SJSA1 (cell line): ENCODE results near the gene NCKIPSD. TPM values are rescaled to one million over a fixed set of nuclear protein-coding genes. Genes with fewer than 3 reads are reported as not detected.
A peak's percentile ranks its signal among the peaks of the same experiment; 100 is the strongest.

Source experiments
- DNase-seq, 2 experiments: peaks; one replicate each; pipeline ENCODE4 v3.0.0-alpha.2; 2015 to 2020; ENCODE audit warnings: low spot score in 2 of 2, low read depth in 1 of 2
- H3K27ac ChIP-seq: fragments of 250-450 bp; sonication (Bioruptor Pico); 2 replicates; pipeline ENCODE4 v1.5.1; 2020; ENCODE audit warnings: mild to moderate bottlenecking, moderate library complexity
- H3K27me3 ChIP-seq: fragments of 250-450 bp; sonication (Bioruptor Pico); replicated peaks from 2 replicates; pipeline ENCODE4 v1.5.1; 2020; ENCODE audit warnings: mild to moderate bottlenecking, moderate library complexity
- H3K36me3 ChIP-seq: fragments of 250-450 bp; sonication (Bioruptor Pico); 2 replicates; pipeline ENCODE4 v1.5.1; 2020; ENCODE audit warnings: mild to moderate bottlenecking
- H3K4me1 ChIP-seq: fragments of 250-450 bp; sonication (Bioruptor Pico); replicated peaks from 2 replicates; pipeline ENCODE4 v1.6.1; 2021; ENCODE audit warnings: mild to moderate bottlenecking
- H3K4me3 ChIP-seq: fragments of 250-450 bp; sonication (Bioruptor Pico); 2 replicates; pipeline ENCODE4 v1.5.1; 2020; ENCODE audit warnings: mild to moderate bottlenecking
- H3K9me3 ChIP-seq: fragments of 250-450 bp; sonication (Bioruptor Pico); replicated peaks from 2 replicates; pipeline ENCODE4 v1.5.1; 2020; ENCODE audit warnings: mild to moderate bottlenecking
- total RNA-seq: library from RNA; depleted of rRNA; stranded (reverse); fragments of >200 nt; shearing (Covaris generic); gene quantifications from 2 replicates; pipeline ENCODE4 v1.2.3, GENCODE V29; 2014

NCKIPSD gene
- total RNA-seq, 1 experiment from 2014 or later: 10.2 TPM

- Histone ChIP-seq H3K27ac (no peak overlapping the region), H3K27me3 (no peaks in the 10 kb centered on the region), H3K4me1 (no peaks in the 10 kb centered on the region), H3K9me3 (no peaks in the 10 kb centered on the region), H3K36me3 (peaks cover 28% of the 10 kb centered on the region), H3K4me3 (no peak overlapping the region)
- no peak for DNase-seq
Observed at GRCh38 chr3:48679411-48680391, 6.0 kb downstream of the NCKIPSD start.

DNA sequence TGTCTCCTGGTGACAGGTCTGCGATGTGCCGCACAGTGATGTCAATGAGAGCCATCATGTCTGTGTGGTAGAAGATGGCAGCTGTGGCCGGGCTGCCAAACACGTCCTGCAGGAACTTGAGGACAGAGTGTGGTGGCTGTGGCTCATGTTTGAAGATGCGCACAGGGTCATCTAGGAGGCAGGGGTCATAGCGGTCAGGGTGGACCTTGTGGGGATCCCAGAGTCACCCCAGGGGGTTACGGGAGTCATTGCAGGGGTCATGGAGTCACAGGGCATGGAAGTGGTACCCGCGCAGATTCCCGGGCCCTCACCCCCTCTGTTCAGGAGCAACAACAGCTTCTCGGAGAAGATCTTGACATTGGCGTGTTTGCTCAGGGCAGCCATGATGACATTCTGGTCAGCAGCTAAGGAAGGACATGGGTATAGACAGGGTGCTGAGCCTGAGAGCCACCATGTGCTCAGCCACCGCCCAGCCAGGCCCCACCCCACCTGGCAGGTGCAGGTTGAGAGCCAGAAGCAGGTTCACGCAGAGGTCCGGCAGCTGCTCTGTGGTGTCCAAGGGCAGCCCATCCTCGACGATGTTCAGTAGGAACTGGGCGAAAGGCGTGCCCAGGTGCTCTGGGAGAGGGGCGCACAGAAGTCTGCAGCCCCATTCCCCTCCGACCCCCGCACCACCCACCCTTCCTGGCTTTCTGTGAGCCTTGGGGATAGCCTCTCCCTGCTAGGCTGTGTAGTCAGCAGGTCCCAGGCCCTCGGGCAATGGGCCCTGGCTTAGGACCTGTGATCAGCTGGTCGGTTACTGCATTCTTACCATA, 6.9 kb downstream of the NCKIPSD start:
- Histone ChIP-seq H3K27me3 (no peaks in the 10 kb centered on the region), H3K9me3 (no peaks in the 10 kb centered on the region), H3K36me3 (peaks cover 28% of the 10 kb centered on the region), H3K27ac (no peak overlapping the region), H3K4me1 (no peaks in the 10 kb centered on the region), H3K4me3 (no peak overlapping the region)
- DNase-seq: no peak

- Histone ChIP-seq H3K4me1 (no peaks in the 10 kb centered on the region), H3K27me3 (no peaks in the 10 kb centered on the region), H3K4me3 (no peak overlapping the region), H3K36me3 (peaks cover 28% of the 10 kb centered on the region), H3K9me3 (no peaks in the 10 kb centered on the region), H3K27ac (no peak overlapping the region)
- no peak for DNase-seq
Observed at GRCh38 chr3:48678056-48678455, 7.7 kb downstream of the NCKIPSD start.

DNA sequence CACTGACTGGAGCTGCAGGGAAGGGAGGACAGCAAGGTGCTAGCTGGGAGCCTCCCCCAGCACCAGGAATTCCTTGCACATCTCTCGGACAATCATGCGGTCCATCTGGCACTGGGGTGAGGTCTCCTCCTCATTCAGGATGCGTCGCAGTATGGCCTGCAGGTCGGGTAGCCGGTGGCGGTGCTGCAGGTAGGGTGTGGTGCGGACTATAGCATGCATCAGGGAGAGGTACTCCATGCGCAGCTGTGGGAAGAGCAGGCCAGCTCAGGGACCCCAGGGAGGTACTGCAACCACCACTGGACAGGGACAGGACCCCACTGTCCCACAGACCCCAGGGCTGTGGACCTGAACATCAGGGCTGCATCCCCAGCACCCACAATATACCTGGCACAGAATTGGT, 11.2 kb downstream of the NCKIPSD start:
- Histone ChIP-seq H3K9me3 (no peaks in the 10 kb centered on the region), H3K4me1 (no peaks in the 10 kb centered on the region), H3K27me3 (no peaks in the 10 kb centered on the region), H3K27ac (no peak overlapping the region), H3K4me3 (no peak overlapping the region), H3K36me3 (peaks cover 6% of the 10 kb centered on the region; the same call in 1 of the 2 replicates)
- no peak for DNase-seq

DNA sequence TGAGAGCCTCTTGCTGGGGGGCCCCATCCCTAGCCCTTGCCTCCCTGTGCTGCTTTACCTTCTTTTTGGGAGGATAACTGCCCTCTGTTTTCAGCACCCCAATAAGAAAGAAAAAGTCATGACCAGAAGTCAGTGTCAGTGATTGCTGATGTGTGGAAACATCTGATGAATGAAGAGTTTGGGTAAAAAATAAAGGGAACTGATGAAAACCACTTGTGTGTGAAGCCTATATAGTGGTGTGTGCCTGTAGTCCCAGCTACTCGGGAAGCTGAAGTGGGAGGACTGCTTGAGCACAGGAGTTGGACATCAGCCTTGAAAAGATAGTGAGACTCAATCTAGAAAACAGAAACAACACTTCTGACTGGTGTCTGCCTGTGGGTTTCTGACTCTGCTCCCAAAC, 13.2 kb downstream of the NCKIPSD start:
- Histone ChIP-seq H3K36me3 (no peaks in the 10 kb centered on the region), H3K9me3 (no peaks in the 10 kb centered on the region), H3K4me1 (no peaks in the 10 kb centered on the region), H3K4me3 (no peak overlapping the region), H3K27me3 (no peaks in the 10 kb centered on the region), H3K27ac (no peak overlapping the region)
- no peak for DNase-seq

DNA sequence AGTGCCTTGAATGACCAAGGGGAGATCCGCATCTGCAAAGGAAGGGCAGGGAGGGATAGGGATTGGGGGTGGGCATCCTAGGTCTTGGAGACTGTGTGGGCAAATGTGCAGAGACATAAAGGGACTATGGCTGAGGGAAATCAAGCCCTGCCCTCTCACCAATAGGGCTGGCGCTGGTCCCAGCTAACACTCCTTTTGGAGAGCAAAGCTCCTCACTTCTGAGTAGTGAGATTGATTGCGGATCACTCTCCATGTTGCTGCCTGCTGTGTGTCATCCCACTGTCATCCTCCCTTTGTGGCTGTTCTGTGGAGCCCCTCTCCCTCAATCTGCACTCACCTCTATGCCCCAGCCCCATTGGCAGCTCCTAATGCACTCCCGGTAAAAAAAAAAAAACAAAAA, 20.8 kb downstream of the NCKIPSD start:
- no peak for DNase-seq

DNA sequence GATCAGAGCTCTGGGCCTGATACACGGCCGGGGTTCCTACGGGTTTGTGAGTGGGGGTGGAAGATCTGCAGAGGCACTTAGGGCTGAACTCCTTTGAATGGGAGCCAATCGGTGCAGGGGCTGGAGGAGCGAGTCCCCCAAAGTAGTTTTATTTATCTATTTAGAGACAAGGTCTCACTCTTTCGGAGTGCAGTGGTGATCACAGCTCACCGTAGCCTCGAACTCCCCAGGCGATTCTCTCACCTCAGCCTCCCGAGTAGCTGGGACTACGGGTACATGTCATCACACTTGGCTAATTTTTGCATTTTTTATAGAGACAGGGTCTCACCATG, 21.4 kb downstream of the NCKIPSD start:
- Histone ChIP-seq H3K4me1 (peaks cover 21% of the 10 kb centered on the region), H3K27ac (no peak overlapping the region), H3K4me3 (no peak overlapping the region), H3K36me3 (no peaks in the 10 kb centered on the region), H3K27me3 (peaks cover 8% of the 10 kb centered on the region), H3K9me3 (no peaks in the 10 kb centered on the region; the same call in 1 of the 2 replicates)
- DNase-seq: no peak

More for the DNA sequence above, 20.8 kb downstream of the NCKIPSD start:
- Histone ChIP-seq H3K9me3 (no peaks in the 10 kb centered on the region; the same call in 1 of the 2 replicates), H3K4me1 (peaks cover 21% of the 10 kb centered on the region), H3K27ac (no peak overlapping the region), H3K36me3 (no peaks in the 10 kb centered on the region), H3K27me3 (peaks cover 8% of the 10 kb centered on the region), H3K4me3 (no peak overlapping the region)

DNA sequence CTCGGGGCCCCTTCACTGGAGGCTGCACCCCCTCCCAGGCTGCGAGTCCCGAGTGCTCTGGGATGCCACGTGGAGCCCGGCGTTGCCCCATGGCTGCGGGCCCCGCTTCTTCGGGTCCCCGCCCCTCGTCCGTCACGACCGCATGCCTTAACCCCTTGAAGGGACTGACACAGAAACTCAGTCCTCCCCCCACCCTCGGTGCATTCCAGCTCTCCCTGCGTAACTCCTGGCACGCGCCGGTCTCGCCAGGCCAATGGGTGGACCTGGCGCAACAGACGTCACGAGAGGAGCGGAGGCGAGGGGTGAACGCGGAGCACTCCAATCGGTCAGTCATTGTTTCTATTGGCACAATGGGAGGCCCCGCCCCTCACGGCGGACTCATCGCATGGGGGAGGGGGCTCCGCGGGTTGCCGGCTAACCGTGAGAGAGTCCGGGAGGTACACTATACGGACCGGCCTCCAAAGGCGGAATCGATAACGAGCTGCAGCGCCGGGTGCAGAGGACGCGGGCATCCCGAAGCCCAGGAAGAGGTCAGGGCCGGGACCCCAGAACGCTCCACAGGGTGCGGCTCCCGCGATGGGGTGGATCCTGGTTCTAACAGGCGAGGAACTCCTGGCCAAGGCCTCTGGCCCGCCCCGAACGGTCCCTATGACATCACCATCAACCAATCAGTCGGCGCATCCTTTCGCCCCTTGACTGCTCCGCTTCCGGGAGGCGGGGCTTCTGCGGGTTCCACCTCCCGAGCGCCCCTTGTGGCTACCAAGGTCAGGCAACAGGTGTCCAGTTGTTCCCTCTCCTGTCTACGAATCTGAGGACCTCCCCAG, 22.0 kb downstream of the NCKIPSD start:
- Histone ChIP-seq H3K4me3 (peak overlapping the region; percentile 56), H3K27me3 (peaks cover 8% of the 10 kb centered on the region), H3K36me3 (no peaks in the 10 kb centered on the region), H3K9me3 (no peaks in the 10 kb centered on the region; the same call in 1 of the 2 replicates), H3K4me1 (peaks cover 21% of the 10 kb centered on the region), H3K27ac (peak overlapping the region; percentile 91)
- DNase-seq: peak; percentile 97 to 98

DNA sequence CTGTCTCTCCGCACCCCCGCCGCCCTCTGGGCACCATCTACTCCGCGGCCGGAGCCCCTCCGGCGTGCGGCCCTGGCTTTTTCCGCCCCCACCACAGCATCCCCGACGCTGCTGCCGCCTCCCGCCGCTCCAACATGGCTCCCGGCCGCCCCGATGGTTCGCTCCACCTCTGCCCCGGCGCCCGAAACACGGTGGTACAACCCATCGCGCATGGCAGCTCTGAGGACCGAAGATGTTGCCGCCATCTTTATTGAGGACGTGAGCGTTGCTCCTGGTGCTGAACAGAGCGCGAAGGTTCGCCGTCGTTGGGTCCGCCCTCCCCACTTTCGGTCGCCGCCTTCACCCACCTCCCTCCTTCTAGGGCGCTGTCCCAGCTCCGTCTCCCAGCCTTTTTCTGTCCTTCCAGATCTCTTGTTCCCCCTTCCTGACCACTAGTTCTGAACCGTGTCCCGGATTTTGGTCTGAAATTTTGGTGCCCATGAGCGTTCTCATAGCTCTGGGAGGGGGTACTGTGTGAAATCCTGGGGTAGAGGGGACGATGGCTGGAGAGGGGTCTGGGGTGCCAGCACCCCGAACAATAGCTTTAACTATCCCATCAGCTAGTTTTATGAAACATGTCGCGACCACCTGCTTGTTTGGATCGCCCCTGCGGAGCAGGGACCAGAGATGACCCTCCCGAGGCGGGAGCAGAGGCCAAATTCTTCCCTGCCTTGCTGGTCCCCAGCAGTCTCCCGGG, 22.8 kb downstream of the NCKIPSD start, which contains the start of gene CELSR3:
CELSR3 (minus strand) TSS at position 134 of the 736 bp plus-strand sequence. CDS start 252 bp downstream, outside the sequence.
- Histone ChIP-seq H3K4me1 (peaks cover 21% of the 10 kb centered on the region), H3K9me3 (no peaks in the 10 kb centered on the region; the same call in 1 of the 2 replicates), H3K4me3 (peak within 1 kb of the TSS; percentile 56), H3K36me3 (no peaks in the 10 kb centered on the region), H3K27me3 (peaks cover 8% of the 10 kb centered on the region), H3K27ac (peak within 1 kb of the TSS; percentile 91)
- DNase-seq: peak; percentile 54 to 72

GRCh38 chr3:48662145-48662752, 23.5 kb downstream of the NCKIPSD start:
- Histone ChIP-seq H3K4me1 (peaks cover 21% of the 10 kb centered on the region), H3K36me3 (no peaks in the 10 kb centered on the region), H3K27ac (no peak overlapping the region), H3K4me3 (no peak overlapping the region), H3K27me3 (peaks cover 8% of the 10 kb centered on the region), H3K9me3 (no peaks in the 10 kb centered on the region; the same call in 1 of the 2 replicates)
- DNase-seq: no peak

GRCh38 chr3:48661501-48662144, 24.1 kb downstream of the NCKIPSD start:
- Histone ChIP-seq H3K36me3 (no peaks in the 10 kb centered on the region), H3K4me3 (peak overlapping the region; percentile 22), H3K27ac (no peak overlapping the region), H3K27me3 (peaks cover 8% of the 10 kb centered on the region), H3K9me3 (no peaks in the 10 kb centered on the region; the same call in 1 of the 2 replicates), H3K4me1 (peaks cover 21% of the 10 kb centered on the region)
- DNase-seq: peak in 1 of 2 experiments; percentile 44
